Neural cell (in vitro differentiated cells): ENCODE data around the gene RCN2.

Experiments
- CTCF ChIP-seq: fragments of 450-650 bp; IDR thresholded peaks from 2 replicates; pipeline ENCODE4 v1.5.1; 2014; ENCODE audit warnings: antibody characterized with exemption, mild to moderate bottlenecking, moderate library complexity; ENCODE audit not compliant: poor library complexity, severe bottlenecking
- POLR2AphosphoS5 ChIP-seq: IDR thresholded peaks from 2 replicates; pipeline ENCODE4 v1.6.1; 2012

- TF ChIP-seq CTCF (no peak), POLR2AphosphoS5 (no peak)
Measured at GRCh38 chr15:76945494-76946093, 14.0 kb downstream of the RCN2 start.
